Measurements from ENCODE around the gene PCDHA7. TPM values are rescaled to one million over a fixed set of nuclear protein-coding genes. Genes with fewer than 3 reads are reported as not detected.

Gene PCDHA7
- total RNA-seq, 1 donor from 2014 or later, result 2.3 TPM

DNA sequence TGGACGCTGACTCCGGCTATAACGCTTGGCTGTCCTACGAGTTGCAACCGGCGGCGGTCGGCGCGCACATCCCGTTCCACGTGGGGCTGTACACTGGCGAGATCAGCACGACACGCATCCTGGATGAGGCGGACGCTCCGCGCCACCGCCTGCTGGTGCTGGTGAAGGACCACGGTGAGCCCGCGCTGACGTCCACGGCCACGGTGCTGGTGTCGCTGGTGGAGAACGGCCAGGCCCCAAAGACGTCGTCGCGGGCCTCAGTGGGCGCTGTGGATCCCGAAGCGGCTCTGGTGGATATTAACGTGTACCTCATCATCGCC lies 43.2 kb downstream of the PCDHA7 start:
- Mint-ChIP-seq H3K27ac (ENCODE audit: unreplicated experiment) (no peak overlapping the region), H3K36me3 (ENCODE audit: low read depth) (peaks cover 67% of the 10 kb centered on the region), H3K27me3 (ENCODE audit: low read depth) (no peaks in the 10 kb centered on the region), H3K4me3 (no peak overlapping the region), H3K9me3 (peaks cover 15% of the 10 kb centered on the region), H3K4me1 (peaks cover 15% of the 10 kb centered on the region)
- TF ChIP-seq, protein P1, sequence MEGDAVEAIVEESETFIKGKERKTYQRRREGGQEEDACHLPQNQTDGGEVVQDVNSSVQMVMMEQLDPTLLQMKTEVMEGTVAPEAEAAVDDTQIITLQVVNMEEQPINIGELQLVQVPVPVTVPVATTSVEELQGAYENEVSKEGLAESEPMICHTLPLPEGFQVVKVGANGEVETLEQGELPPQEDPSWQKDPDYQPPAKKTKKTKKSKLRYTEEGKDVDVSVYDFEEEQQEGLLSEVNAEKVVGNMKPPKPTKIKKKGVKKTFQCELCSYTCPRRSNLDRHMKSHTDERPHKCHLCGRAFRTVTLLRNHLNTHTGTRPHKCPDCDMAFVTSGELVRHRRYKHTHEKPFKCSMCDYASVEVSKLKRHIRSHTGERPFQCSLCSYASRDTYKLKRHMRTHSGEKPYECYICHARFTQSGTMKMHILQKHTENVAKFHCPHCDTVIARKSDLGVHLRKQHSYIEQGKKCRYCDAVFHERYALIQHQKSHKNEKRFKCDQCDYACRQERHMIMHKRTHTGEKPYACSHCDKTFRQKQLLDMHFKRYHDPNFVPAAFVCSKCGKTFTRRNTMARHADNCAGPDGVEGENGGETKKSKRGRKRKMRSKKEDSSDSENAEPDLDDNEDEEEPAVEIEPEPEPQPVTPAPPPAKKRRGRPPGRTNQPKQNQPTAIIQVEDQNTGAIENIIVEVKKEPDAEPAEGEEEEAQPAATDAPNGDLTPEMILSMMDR (conservative IDR thresholded peaks at IDR 0.05), result no peak
- no peak for DNase-seq (ENCODE audit: low read depth, low spot score)

DNA sequence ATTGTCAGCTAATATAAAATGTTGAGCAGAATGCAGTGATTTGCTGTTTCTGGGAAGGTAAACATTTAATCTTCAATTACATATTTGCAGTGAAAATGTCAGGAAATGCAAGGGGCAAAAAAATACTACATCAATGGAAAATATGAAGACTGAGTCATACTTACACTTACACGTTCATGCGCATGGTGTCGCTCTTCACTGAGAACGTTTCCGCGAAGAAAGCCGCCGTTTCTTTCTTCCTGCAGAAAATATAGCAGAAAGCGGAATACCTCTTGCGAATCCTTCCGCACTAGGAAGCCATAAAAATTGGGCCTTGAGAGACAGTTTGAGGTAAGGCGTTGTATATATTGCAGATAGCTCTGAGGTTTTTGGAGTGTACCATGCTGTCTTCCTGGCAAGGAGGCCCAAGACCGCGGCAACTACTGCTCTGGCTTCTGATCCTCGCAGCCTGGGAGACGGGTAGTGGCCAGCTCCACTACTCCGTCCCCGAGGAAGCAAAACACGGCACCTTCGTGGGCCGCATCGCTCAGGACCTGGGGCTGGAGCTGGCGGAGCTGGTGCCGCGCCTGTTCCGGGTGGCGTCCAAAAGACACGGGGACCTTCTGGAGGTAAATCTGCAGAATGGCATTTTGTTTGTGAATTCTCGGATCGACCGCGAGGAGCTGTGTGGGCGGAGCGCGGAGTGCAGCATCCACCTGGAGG lies 48.0 kb downstream of the PCDHA7 start, which contains the start of gene PCDHA13:
Gene PCDHA13, plus strand, starts transcription at position 236 of the 702 bp plus-strand sequence. Its CDS starts 145 bp downstream, at position 381.
- Mint-ChIP-seq H3K27ac (ENCODE audit: unreplicated experiment) (no peak within 1 kb of the TSS), H3K4me1 (no peaks in the 10 kb centered on the region), H3K36me3 (ENCODE audit: low read depth) (peaks cover 53% of the 10 kb centered on the region), H3K4me3 (no peak within 1 kb of the TSS), H3K9me3 (peaks cover 11% of the 10 kb centered on the region), H3K27me3 (ENCODE audit: low read depth) (no peaks in the 10 kb centered on the region)
- TF ChIP-seq, protein P1 (conservative IDR thresholded peaks at IDR 0.05), result no peak
- no peak for DNase-seq (ENCODE audit: low read depth, low spot score)

DNA sequence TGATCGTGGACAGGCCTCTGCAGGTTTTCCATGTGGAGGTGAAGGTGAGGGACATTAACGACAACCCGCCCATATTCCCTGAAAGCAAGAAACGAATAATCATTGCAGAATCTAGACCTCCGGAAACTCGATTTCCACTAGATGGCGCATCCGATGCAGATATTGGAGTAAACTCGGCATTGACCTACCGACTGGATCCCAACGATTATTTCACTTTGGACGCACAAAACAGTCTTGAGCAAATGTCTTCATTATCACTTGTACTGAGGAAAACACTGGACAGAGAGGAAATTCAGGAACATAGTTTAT lies 48.5 kb downstream of the PCDHA7 start:
- no peak for DNase-seq (ENCODE audit: low read depth, low spot score)

DNA sequence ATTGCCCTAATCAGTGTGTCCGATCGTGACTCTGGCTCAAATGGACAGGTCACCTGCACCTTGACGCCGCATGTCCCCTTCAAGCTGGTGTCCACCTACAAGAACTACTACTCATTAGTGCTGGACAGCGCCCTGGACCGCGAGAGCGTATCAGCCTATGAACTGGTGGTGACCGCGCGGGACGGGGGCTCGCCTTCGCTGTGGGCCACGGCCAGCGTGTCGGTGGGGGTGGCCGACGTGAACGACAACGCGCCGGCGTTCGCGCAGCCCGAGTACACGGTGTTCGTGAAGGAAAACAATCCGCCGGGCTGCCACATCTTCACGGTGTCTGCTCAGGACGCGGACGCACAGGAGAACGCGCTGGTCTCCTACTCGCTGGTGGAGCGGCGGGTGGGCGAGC lies 49.3 kb downstream of the PCDHA7 start:
- Mint-ChIP-seq H3K27me3 (ENCODE audit: low read depth) (no peaks in the 10 kb centered on the region), H3K27ac (ENCODE audit: unreplicated experiment) (no peak overlapping the region), H3K4me1 (no peaks in the 10 kb centered on the region), H3K4me3 (no peak overlapping the region), H3K36me3 (ENCODE audit: low read depth) (peaks cover 57% of the 10 kb centered on the region), H3K9me3 (peaks cover 13% of the 10 kb centered on the region)
- TF ChIP-seq, protein P1 (conservative IDR thresholded peaks at IDR 0.05), result no peak
- DNase-seq (ENCODE audit: low read depth, low spot score), result no peak

More for the DNA sequence above, 48.5 kb downstream of the PCDHA7 start:
- Mint-ChIP-seq H3K27ac (ENCODE audit: unreplicated experiment) (no peak overlapping the region), H3K4me1 (no peaks in the 10 kb centered on the region), H3K27me3 (ENCODE audit: low read depth) (no peaks in the 10 kb centered on the region), H3K4me3 (no peak overlapping the region), H3K36me3 (ENCODE audit: low read depth) (peaks cover 57% of the 10 kb centered on the region), H3K9me3 (peaks cover 13% of the 10 kb centered on the region)
- TF ChIP-seq, protein P1 (conservative IDR thresholded peaks at IDR 0.05), result peak; percentile 30

DNA sequence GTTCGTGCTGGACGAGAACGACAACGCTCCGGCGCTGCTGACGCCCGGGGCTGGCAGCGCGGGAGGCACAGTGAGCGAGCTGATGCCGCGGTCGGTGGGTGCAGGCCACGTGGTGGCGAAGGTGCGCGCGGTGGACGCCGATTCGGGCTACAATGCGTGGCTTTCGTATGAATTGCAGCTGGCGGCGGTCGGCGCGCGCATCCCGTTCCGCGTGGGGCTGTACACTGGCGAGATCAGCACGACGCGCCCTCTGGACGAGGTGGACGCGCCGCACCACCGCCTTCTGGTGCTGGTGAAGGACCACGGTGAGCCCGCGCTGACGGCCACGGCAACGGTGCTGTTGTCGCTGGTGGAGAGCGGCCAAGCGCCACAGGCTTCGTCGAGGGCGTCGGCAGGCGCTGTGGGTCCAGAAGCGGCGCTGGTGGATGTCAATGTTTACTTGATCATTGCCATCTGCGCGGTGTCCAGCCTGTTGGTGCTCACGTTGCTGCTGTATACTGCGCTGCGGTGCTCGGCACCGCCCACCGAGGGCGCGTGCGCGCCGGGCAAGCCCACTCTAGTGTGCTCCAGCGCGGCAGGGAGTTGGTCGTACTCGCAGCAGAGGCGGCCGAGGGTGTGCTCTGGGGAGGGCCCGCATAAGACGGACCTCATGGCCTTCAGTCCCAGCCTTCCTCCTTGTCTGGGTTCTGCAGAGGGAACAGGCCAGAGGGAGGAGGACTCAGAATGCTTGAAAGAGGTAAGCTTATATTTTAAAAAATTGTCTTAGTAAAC lies 50.0 kb downstream of the PCDHA7 start:
- peaks cover 13% of the 10 kb centered on the region for H3K9me3 Mint-ChIP-seq
- H3K36me3 Mint-ChIP-seq (ENCODE audit: low read depth), result peaks cover 56% of the 10 kb centered on the region
- no peaks in the 10 kb centered on the region for H3K4me1 Mint-ChIP-seq
- no peaks in the 10 kb centered on the region for H3K27me3 Mint-ChIP-seq (ENCODE audit: low read depth)
- no peak overlapping the region for H3K4me3 Mint-ChIP-seq
- DNase-seq (ENCODE audit: low read depth, low spot score), result no peak
- TF ChIP-seq, protein P1 (conservative IDR thresholded peaks at IDR 0.05), result no peak
- no peak overlapping the region for H3K27ac Mint-ChIP-seq (ENCODE audit: unreplicated experiment)

Other genes starting within 250 kb of the PCDHA7 start
- gene CD14, start 201.1 kb upstream of the PCDHA7 start, total RNA-seq, result 0.28 and 0.55 TPM in 2 replicates
- gene TMCO6, start 194.8 kb upstream of the PCDHA7 start, total RNA-seq, result 25.2 and 27.4 TPM in 2 replicates
- 62.7 and 69.7 TPM in 2 replicates for gene NDUFA2, start 186.6 kb upstream of the PCDHA7 start, total RNA-seq
- gene IK, start 186.4 kb upstream of the PCDHA7 start, total RNA-seq, result 80.0 and 87.3 TPM in 2 replicates
- gene WDR55, start 169.4 kb upstream of the PCDHA7 start, total RNA-seq, result 23.6 and 24.0 TPM in 2 replicates
- gene DND1, start 160.7 kb upstream of the PCDHA7 start, total RNA-seq, result 4.2 and 4.6 TPM in 2 replicates
- 92.7 and 98.7 TPM in 2 replicates for gene HARS1, start 142.9 kb upstream of the PCDHA7 start, total RNA-seq
- 31.8 and 33.2 TPM in 2 replicates for gene HARS2, start 142.8 kb upstream of the PCDHA7 start, total RNA-seq
- 53.0 and 55.0 TPM in 2 replicates for gene ZMAT2, start 133.8 kb upstream of the PCDHA7 start, total RNA-seq
- 0.07 TPM in 1 of 2 replicates, not detected in the other for gene PCDHA1, start 48.1 kb upstream of the PCDHA7 start, total RNA-seq
- gene PCDHA2, start 39.4 kb upstream of the PCDHA7 start, total RNA-seq, result 1.2 TPM in 2 replicates
- 0.32 and 0.37 TPM in 2 replicates for gene PCDHA3, start 33.2 kb upstream of the PCDHA7 start, total RNA-seq
- gene PCDHA4, start 27.2 kb upstream of the PCDHA7 start, total RNA-seq, result 9.0 and 9.9 TPM in 2 replicates
- gene PCDHA5, start 12.7 kb upstream of the PCDHA7 start, total RNA-seq, result 1.3 and 1.4 TPM in 2 replicates
- gene PCDHA6, start 6.3 kb upstream of the PCDHA7 start, total RNA-seq, result 11.4 and 12.1 TPM in 2 replicates
- 1.9 and 2.3 TPM in 2 replicates for gene PCDHA8, start 6.9 kb downstream of the PCDHA7 start, total RNA-seq
- gene PCDHA9, start 14.1 kb downstream of the PCDHA7 start, total RNA-seq, result 1.4 TPM in 2 replicates
- 7.3 and 7.4 TPM in 2 replicates for gene PCDHA10, start 21.6 kb downstream of the PCDHA7 start, total RNA-seq
- 6.5 and 6.8 TPM in 2 replicates for gene PCDHA11, start 34.7 kb downstream of the PCDHA7 start, total RNA-seq
- gene PCDHA12, start 41.0 kb downstream of the PCDHA7 start, total RNA-seq, result 5.5 and 6.6 TPM in 2 replicates
- gene PCDHA13, start 47.9 kb downstream of the PCDHA7 start, total RNA-seq, result 1.2 and 1.3 TPM in 2 replicates
- gene PCDHAC1, start 92.0 kb downstream of the PCDHA7 start, total RNA-seq, result 4.1 and 4.4 TPM in 2 replicates
- 1.8 and 1.9 TPM in 2 replicates for gene PCDHAC2, start 132.2 kb downstream of the PCDHA7 start, total RNA-seq
- gene PCDHB1, start 217.1 kb downstream of the PCDHA7 start, total RNA-seq, result 0.14 and 0.23 TPM in 2 replicates

Data from neural crest cell (in vitro differentiated cells).